Osteoblast (primary cell): ENCODE results near the gene PLEKHM1. TPM values are rescaled to one million over a fixed set of nuclear protein-coding genes. Genes with fewer than 3 reads are reported as not detected.

ENCODE experiments used
- DNase-seq: peaks from one replicate; pipeline ENCODE4 v3.0.0; 2011; ENCODE audit warnings: low spot score, mixed read lengths; ENCODE audit not compliant: insufficient read length; ENCODE audit errors: missing footprints
- H2AFZ ChIP-seq: 2 replicates; pipeline ENCODE4 v1.6.0; 2011; ENCODE audit warnings: mild to moderate bottlenecking, low read length
- H3K27ac ChIP-seq: 2 replicates; pipeline ENCODE4 v1.5.1; 2011; ENCODE audit warnings: mild to moderate bottlenecking, low read depth, low read length, moderate library complexity
- H3K27me3 ChIP-seq: 2 replicates; pipeline ENCODE4 v1.6.0; 2012; ENCODE audit warnings: mild to moderate bottlenecking, control low read depth, inconsistent platforms, low read length, moderate library complexity; ENCODE audit not compliant: insufficient read depth
- H3K36me3 ChIP-seq: 2 replicates; pipeline ENCODE4 v1.5.1; 2011; ENCODE audit warnings: mild to moderate bottlenecking, low read length, control low read depth, moderate library complexity; ENCODE audit not compliant: insufficient read depth
- H3K4me1 ChIP-seq: 2 replicates; pipeline ENCODE4 v1.5.1; 2011; ENCODE audit warnings: mild to moderate bottlenecking, low read length, control low read depth, moderate library complexity; ENCODE audit not compliant: insufficient read depth
- H3K4me2 ChIP-seq: 2 replicates; pipeline ENCODE4 v1.6.0; 2011; ENCODE audit warnings: mild to moderate bottlenecking, low read length; ENCODE audit not compliant: insufficient read depth
- H3K4me3 ChIP-seq: fragments of 200-600 bp; sonication (generic); 3 replicates; pipeline ENCODE4 v1.5.1; 2012; ENCODE audit warnings: mild to moderate bottlenecking, low read length, inconsistent platforms; ENCODE audit not compliant: insufficient read depth
- H3K79me2 ChIP-seq: 2 replicates; pipeline ENCODE4 v1.6.0; 2012; ENCODE audit warnings: mild to moderate bottlenecking, low read length, control low read depth, inconsistent platforms; ENCODE audit not compliant: insufficient read depth
- H3K9me3 ChIP-seq: 2 replicates; pipeline ENCODE4 v1.5.1; 2011; ENCODE audit warnings: low read depth, low read length, control low read depth
- H4K20me1 ChIP-seq: 2 replicates; pipeline ENCODE4 v1.6.0; 2012; ENCODE audit warnings: mild to moderate bottlenecking, low read length, control low read depth; ENCODE audit not compliant: insufficient read depth
- CTCF ChIP-seq: IDR thresholded peaks from 2 replicates; pipeline ENCODE4 v1.5.1; 2011; ENCODE audit warnings: mild to moderate bottlenecking, low read depth, low read length, moderate library complexity; ENCODE audit errors: extremely low read depth
- total RNA-seq: library from RNA; depleted of rRNA; stranded (reverse); fragments of >200 nt; gene quantifications from 2 replicates; pipeline ENCODE4 v1.2.3, GENCODE V29; 2012

PLEKHM1 gene
- total RNA-seq, 1 donor: 30.8 TPM

GRCh38 chr17:45428931-45429338 lies 61.6 kb downstream of the PLEKHM1 start:
- no peak overlapping the region for H2AFZ ChIP-seq
- H3K36me3 ChIP-seq: no peaks in the 10 kb centered on the region
- H3K9me3 ChIP-seq: no peaks in the 10 kb centered on the region
- no peaks in the 10 kb centered on the region for H3K79me2 ChIP-seq
- H3K4me3 ChIP-seq: no peak overlapping the region
- TF ChIP-seq CTCF: no peak
- H3K4me1 ChIP-seq: peaks cover 7% of the 10 kb centered on the region
- no peak for DNase-seq
- H3K27me3 ChIP-seq: peaks cover 44% of the 10 kb centered on the region
- no peak overlapping the region for H3K27ac ChIP-seq
- H3K4me2 ChIP-seq: no peak overlapping the region
- peaks cover 7% of the 10 kb centered on the region for H4K20me1 ChIP-seq

- Histone ChIP-seq H4K20me1 (peaks cover 7% of the 10 kb centered on the region), H2AFZ (no peak overlapping the region), H3K36me3 (no peaks in the 10 kb centered on the region), H3K4me2 (peak overlapping the region; percentile 72), H3K27ac (no peak overlapping the region), H3K9me3 (no peaks in the 10 kb centered on the region), H3K27me3 (peaks cover 44% of the 10 kb centered on the region), H3K4me3 (no peak overlapping the region), H3K4me1 (peaks cover 7% of the 10 kb centered on the region), H3K79me2 (no peaks in the 10 kb centered on the region)
- peak; percentile 81 for TF ChIP-seq CTCF
- DNase-seq: peak; percentile 99
Measured at GRCh38 chr17:45428050-45428617, 62.4 kb downstream of the PLEKHM1 start.

- TF ChIP-seq CTCF: no peak
- Histone ChIP-seq H3K9me3 (no peaks in the 10 kb centered on the region), H3K4me2 (no peak overlapping the region), H3K27me3 (peaks cover 44% of the 10 kb centered on the region), H3K27ac (no peak overlapping the region), H2AFZ (no peak overlapping the region), H3K4me3 (no peak overlapping the region), H3K36me3 (no peaks in the 10 kb centered on the region), H4K20me1 (peaks cover 7% of the 10 kb centered on the region), H3K4me1 (peaks cover 7% of the 10 kb centered on the region), H3K79me2 (no peaks in the 10 kb centered on the region)
- peak; percentile 68 for DNase-seq
Measured at GRCh38 chr17:45427181-45427835, 63.2 kb downstream of the PLEKHM1 start.

GRCh38 chr17:45426561-45426960 lies 64.0 kb downstream of the PLEKHM1 start:
- Histone ChIP-seq H3K79me2 (no peaks in the 10 kb centered on the region), H3K36me3 (no peaks in the 10 kb centered on the region), H2AFZ (no peak overlapping the region), H3K4me2 (no peak overlapping the region), H3K4me3 (no peak overlapping the region), H4K20me1 (peaks cover 7% of the 10 kb centered on the region), H3K27me3 (peaks cover 43% of the 10 kb centered on the region), H3K4me1 (peaks cover 6% of the 10 kb centered on the region), H3K9me3 (no peaks in the 10 kb centered on the region), H3K27ac (no peak overlapping the region)
- TF ChIP-seq CTCF: no peak
- peak; percentile 62 for DNase-seq
